NCI-H1930 (cell line): ENCODE measurements around the gene ABLIM3.

Source experiments
- DNase-seq, 2 experiments: peaks; one replicate each; lab custom pipeline; 2025; lab: John Stamatoyannopoulos, UW

Gene ABLIM3

DNA sequence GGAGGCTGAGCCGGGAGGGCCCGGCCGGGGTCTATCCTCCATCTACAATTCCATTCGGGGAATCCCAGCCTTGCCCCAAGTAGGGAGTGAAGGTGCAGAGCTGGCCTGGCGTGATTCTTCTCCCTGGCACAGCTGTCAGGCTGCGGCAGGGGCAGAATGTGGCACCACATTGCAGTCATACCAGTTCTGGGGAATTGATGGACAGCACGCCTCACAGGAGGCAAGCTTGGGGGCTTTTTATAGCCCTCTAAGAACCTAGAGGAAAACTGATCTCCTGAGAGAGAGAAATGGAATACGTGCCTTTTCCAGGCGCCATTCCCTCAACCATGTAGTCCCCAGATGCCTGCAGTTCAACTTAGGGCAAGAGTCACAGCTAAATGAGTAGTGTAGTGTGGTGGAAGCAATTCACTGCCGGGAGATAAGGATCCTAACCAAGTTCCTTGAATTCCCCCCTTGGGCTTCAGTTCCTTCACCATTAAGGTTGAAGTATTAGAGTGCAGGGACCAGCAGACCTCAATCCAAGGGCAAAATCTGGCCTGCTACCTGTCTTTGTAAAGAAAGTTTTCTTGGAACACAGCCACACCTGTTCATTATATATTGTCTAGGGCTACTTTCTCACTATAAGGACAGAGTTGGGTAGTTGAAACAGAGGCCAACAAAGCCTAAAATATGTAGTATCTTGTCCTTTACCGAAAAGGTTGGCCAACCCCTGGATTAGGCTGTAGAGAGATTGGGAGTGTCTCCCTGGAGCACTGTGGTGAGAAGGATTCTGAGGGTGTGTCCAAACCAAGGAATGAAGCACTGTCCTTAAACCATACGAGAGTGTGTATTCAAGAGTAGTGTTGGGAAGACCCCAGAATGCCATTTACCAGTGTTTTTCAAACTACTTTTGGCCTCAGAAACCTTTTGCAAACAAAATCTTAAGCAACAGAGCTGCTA is 141.0 kb downstream of the ABLIM3 start:
- no peak for DNase-seq

DNA sequence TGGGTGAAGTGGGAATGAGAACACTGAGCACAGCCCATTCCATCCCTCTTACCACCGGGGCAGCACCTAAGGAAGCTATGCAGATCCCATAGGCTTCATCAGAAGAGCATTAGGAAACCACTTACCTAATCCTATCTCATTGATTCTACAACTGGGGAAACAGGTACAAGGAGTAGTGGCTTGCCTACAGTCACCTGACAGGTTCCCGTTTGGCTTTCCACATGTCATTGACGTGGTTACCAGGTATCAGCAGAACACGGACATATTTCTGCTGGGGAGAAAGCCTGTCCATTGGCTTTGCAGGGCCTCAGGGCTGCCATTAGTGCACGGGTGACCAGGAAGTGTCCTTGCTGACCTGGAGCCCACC is 141.7 kb downstream of the ABLIM3 start:
- DNase-seq = no peak

DNA sequence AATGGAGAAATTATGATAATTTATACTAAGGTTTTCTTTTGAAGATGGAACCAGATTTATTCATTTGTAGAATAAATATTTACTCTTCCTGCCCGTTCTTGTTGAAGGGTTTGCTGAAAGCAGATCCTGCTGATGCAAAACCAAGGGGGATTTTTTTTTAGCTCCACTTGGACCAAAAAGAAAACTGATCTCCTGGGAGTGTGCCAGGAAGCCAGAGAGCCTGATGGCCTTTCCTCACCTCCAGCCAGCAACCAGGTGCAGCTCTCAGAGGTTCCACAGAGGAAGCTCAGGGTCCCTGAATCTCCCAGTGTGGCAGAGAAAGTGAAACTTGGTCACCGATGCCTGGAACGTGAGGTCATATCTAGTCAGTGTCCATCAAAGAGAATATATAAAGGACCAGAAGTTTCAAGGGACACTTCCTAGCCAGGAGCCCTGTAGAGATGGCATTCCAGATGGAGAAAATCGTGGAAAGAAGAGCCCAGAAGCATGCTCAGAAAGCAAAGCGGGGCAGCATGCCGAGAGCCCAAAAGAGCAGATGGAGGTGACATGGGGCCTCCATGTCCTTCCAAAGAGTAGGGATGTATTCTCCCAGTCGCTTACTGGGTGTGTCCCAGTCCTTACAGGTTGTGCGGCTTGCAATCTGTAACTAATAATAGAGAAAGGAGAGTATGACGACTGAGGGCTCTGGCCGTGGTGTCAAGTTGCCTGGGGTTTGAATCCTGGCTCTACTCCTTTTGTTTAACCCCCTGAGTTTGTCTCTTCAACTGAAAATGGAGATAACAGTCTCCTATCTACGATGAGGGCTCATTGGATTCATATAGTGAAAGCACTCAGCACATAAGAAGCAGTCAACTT is 142.6 kb downstream of the ABLIM3 start:
- no peak for DNase-seq

DNA sequence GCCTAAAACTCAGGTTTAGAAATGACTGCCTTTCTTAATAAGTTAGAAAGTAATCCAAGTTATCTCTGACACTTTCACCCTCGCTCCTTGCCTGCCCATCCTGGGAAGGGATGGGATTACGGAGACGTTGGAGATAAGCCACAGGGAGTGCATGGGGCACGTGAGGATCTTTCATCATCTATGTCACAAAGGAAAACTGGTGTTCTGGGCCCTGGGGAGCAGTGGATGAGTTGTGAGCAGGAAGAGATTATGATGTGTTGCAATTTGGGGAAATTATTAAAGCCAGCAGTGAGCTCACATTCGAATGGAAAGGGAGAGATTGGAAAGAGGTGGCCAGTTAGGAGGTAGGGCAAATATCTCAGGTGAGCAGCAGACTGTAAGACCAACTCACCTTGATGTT is 143.2 kb downstream of the ABLIM3 start:
- no peak for DNase-seq

DNA sequence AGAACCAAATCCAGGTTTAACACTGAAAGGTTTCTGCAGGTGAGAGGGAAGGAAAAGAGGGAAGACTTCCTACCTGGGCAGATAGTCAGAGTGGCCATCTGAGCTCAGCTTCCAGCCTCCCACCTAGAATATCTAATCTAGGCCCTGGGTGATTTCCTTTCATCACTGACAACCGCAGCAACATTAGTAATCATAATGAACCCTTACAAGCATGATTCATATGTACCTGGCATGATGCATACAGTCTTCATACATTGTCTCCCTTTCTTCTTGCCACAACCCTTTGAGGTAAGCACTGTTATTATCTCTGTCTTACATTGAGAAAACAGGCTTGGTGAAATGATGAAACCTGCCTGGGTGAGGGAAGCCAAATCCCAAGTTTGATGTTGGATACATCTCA is 143.9 kb downstream of the ABLIM3 start:
- no peak for DNase-seq

DNA sequence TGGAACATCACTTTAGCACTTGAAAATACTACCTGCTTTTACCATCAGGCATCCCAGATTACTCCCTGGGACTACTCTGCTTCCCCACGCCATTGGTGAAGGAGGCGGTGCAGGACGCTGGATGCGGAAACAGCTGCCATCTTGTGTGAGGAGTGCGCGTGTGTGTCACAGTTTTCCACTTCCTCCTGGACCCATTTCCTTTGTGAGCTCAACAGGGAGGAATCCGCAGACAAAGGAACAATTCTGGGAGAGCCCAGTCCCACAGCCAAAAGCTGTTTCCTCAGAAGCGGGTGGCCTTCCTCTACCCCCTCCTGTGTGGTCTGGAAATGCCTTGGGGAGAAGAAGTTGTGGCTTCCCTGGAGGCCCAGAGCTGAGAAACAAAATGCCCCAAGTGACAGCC is 147.1 kb downstream of the ABLIM3 start:
- no peak for DNase-seq

DNA sequence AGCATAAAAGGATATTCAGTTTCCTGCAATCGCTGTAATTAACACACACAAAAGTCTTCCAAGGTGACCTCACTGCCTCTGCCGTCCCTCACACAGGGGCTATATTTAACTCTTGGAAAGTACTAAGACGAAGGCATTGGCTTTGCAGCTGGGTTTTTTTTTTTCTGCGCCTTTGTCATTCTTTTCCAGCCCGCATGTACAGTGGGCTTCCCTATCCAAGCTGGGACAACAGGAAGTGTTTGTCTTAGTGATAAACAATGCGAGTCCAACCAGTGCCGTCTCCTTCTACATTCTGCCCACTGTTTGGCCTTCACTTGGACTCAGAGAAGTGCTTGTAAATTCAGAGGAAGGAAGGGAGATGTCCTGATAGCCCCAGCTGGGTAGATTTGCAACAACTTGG is 148.0 kb downstream of the ABLIM3 start:
- no peak for DNase-seq

DNA sequence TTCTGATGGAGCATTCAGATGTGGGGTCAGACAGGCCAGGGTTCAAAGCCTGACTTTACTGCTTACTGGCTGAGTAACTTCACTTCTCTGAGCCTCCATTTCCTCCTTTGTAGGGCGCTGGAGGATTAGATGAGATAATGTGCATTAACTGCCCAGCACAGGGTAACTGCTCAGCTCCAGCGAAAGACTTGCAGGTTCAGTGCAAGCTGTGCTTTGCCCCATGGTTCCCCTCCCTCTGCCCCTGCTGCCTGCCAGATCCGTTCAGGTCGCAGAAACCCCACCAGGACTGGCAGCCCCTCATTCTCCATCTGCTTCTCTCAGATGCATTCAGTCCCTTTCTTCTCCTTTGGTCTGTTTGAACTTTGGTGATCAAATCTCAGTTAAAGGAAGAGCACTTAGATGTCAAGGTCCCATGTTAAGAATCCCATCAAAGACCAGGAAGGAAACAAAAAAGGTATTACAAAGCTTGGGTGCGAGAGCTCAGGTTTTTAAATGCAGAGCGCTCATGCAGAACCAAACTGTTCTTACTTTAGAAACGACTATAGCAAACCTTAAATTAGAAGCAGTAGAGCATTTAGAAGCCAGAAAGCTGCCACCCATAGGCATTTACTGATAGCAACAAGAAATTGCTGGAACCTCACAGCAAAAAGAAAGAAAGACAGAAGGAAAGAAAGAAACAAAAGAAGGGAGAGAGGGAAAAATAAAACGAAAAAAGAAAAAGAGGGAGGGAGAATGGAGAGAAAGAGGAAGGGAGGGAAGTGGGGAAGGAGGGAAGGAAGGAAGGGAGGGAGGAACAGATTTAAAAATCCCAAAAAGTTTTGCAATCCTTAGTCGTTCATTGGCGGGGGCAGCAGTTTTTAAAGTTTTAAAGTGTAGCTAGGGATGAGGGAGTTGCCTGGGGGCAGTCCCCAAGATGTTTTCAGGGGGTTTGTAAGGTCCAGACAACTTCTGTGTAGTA is 153.9 kb downstream of the ABLIM3 start:
- no peak for DNase-seq

DNA sequence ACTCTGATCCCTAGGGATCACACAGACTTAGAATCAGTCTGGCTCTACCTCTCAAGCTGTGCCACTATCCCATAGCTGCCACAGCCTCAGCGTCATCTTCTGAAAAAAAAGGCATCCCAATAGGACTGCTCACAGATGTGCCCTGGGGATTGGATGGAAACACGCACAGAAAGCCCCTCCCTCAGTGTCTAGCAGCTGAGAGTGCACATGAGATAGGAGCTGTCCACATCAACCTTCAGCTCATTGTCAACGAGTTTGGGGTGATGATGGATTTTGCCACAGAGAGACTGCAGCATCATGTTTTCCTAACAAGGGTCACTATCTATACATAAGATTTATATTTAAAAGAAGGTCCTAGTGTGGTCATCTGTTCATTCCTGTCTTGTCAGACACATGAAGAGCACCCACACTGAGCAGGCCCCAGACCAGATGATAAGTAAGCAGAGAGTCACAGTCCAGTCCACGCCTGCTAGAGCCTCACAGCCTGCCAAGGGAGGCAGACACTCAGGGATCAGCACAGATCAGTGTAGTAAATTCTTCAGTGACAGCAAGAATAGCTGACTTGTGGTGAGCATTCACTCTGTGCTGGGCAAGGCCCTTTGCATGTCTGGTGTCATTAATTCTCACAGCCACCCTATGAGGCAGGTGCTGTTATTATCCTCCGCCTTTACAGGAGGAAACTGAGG is 156.2 kb downstream of the ABLIM3 start:
- no peak for DNase-seq

DNA sequence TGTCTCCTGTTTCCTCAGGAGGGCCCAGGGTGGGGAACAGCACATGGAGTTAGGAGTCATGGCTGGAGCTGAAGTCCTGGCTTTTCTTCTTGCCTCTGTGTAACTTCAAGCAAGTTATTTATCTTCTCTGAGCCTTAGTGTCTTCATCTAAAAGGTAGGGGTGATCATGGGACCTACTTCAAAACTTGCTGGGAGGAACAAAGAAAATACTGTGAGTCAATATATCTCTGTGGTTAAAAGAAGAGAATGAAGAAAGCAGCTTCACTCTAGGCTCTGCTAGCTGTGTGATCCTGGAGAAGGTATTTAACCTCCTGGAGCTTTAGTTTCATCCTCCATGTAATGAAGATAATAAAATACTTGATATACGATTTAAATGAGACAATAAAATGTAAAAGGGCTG is 156.9 kb downstream of the ABLIM3 start:
- no peak for DNase-seq

DNA sequence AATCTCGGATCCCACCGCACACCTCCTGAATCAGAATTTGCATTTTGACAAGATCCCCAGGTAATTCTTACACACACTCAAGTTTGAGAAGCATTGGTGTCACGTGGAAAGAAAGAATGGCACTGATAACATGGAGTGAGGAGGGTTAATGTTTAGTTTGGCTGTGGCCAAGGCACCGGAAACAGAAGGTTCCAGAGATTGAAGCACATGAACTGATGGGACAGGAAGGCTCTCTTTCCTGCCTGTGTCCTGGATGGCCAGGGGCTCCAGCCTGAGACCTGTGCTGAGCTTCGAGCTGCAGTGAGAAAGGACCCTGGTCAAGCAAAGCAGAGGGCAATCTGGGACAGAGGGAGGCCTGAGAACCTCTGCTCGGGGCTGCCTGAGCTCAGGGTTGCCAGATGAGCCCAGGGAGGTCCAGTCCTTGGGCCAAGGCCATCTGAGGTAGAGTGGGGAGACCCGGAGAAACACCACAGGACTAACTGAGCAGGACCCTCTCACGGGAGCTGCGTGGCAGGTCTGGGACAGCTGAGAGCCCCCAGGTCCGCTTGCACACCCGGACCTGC is 157.6 kb downstream of the ABLIM3 start:
- DNase-seq = no peak

DNA sequence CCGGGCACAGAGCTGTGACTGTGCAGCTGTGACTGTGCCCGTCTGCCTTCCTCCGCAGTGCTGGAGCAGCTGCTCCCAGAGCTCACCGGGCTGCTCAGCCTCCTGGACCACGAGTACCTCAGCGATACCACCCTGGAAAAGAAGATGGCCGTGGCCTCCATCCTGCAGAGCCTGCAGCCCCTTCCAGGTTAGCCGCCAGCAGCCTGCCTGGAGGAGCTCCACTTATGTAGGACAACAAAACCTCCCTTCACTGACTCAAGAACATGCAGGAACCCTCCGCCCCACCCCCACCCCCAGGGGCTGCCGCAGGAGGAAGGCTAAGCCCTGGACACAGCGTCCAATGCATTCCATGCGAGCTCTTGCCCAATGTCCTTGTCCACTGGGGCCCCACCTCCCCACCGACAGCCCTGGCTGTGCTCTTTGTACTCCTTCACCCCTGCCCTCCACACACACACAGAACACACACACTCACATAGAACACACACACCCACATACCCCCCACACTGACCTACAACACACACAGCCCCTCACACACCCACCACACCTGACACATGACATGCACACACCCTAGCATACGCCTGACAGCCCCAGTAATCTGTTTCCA is 158.3 kb downstream of the ABLIM3 start:
- DNase-seq = no peak

DNA sequence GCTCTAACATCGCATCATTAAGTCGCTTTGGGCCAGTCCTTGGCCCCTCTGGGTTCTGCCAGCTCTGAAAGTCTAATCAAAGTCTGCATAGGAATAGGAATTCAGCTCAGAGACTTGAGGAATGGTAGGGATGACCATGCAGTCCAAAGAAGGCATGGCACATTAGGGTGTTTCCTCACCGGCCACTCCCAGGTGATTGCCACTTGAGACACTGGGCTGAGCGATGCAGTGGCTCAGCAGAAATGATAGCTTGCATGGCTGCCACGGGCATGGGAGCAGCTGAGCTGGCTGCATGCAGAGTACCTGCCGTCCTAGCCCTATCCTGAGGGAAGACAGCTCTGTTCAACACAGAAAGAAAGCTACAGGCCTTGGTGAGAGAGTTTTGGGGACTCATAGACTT is 159.1 kb downstream of the ABLIM3 start:
- no peak for DNase-seq

DNA sequence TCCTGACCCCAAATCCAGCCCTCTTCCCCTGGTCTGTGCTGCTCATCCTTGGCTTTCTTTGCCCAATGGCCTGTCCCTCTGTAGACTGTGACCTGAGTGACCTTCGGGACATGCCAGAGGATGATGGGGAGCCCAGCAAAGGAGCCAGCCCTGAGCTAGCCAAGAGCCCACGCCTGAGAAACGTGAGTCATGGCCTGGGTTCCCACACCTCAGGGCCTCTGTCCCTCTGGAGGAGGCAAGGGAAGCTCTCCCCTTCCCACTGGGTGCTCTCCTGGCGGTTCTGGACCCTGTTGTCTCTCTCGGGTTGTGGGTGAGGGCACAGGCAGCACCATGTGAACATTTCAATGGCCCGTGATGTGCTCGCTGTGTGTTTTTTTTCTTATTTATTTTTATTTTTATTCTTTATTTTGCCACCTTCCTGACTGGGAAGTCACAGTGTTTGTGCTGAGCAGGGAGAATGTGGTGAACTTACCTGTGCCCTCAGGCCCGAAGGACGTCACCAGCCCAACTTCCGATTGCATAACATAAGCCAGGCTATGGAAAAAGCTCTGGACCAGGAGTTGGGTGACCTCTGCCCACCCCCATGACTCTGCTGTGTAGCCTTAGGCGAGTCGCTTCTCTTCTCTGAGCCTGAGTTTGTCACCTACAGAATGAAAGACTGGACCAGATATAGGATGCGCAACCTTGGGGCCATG is 159.9 kb downstream of the ABLIM3 start:
- DNase-seq = no peak

DNA sequence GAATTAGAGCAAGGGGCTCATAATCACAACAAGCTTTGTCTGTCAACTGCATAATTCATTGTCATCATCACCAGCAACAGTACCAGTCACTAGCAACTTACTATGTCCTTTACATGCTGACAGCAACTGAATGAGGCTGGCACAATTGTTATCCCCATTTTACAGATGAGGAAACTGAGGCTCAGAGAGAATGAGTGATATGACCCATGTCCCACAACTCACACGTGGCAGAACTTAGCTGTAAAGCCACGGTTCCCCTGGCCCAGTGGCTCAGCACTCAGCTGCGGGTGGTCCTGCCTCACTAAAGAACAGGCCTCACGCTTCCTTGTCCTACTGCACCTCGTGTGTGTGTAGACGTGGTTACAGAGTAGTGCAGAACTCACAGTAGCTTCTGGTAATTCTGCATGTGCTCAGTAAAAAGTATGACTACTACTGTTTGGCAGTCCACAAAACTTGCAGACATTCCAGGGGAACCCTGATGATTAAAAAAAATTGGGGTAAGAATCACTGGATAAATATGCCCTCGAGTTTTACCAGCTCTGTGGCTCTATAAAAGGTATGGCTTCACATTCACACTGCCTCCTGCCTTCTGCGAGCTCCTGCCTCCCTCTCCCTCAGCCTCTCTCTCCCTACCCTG is 160.6 kb downstream of the ABLIM3 start:
- DNase-seq = no peak

DNA sequence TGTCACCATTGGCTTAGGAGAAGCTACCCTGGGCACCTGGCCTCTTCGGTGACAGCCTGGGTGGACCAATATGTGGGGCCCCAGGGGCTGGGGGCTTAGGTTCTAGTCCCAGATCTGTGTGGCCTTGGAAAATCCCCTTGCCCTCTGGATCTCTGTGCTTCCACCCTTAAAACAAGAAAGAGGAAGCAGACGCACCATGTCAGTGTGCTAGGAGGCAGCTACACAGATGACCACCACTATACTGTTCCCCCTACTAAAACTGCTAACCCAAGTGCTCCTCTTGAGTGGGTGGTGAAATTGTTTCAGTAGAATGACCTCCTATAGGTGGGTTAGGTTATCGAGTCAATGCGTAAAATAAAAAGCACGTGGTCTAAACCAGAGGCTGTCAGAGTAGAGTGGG is 161.3 kb downstream of the ABLIM3 start:
- DNase-seq = no peak

DNA sequence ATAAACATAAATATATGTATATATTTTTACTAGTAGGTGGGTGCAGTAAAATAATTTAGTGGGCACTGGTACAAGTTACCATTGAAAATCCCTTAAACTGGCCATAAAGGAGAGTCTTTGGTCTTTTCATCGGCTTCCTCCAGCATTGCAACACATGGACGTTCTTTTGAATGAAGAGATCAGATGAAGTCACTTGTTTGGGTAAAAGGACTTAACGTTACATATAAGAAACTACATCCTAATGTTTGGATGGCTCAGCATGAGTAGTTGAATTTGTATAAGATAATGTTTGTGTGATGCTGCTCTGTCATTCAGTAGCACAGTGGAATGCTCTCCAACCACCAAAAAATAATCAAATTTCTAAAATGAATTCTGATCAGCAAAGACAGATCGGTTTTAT is 161.9 kb downstream of the ABLIM3 start:
- no peak for DNase-seq

DNA sequence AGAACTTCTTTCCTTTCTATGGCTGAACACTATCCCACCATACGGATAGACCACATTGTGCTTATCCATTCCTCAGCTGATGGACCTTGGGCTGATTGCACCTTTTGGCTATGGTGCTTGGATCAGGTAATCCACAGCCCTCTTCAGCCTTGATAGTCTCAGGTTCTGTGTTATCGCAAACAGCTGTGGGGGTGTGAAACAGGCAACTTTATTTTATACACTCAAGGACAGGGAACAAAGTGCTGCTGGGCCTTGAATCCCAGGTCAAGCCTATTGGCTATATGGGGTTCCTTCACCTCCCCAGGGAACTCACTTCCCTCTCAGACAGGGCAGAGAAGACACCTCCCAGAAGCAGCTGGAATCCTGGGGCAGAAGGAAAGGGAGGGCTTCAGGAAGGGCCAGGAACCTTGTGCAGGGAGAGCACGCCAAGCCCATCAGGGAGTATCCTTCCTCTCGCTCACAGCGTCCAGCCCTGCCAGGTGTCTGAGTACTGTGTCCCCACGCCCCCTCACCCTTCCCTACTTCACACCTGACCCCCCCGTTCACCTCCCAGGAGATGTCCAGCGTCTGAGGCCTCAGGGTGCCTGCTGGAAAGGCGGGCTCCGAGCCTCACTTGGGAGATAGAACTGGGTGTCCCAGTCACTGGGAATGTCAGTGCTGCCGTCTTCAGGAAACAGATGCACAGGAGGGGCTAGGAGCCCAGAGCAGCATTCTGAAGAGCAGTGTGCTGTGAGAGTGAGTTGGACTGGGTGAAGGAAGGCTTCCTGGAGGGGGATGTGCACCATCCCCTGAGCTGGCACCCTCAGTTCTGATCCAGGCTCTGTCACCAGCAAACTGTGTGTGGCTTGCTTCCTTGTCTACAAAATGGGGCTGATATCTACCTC is 163.1 kb downstream of the ABLIM3 start:
- no peak for DNase-seq

DNA sequence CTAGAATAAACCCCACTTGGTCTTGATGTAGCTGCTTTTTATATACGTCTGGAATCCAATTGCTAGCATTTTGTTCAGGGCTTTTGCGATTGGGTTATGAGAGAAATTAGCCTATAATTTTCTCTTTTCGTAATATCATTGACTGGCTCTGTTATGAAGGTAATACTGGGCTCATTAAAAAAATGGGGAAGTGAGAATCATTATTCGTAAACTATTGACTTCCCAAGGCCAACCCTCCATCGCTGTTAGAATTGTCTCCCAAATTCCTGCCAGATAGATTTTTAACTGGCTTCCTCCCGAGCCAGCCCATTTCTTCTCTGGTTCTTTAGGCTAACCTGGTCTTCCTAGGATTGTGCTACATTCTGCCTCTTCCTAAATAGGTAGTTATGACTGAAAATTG is 168.1 kb downstream of the ABLIM3 start:
- no peak for DNase-seq
